HG03135 (cell line): ENCODE data around the gene ZNF892.
"Not testable (repeated sequence)": the region's sequence is repeated elsewhere in the genome, so short reads cannot be mapped to it uniquely, and the experiment has no call there.

Source experiments
- ATAC-seq: cut with Tn5 transposase; IDR thresholded peaks from one replicate; pipeline ENCODE4 v1.9.1; 2021; ENCODE audit warnings: mild to moderate bottlenecking, moderate library complexity; ENCODE audit not compliant: unreplicated experiment

Gene ZNF892

DNA sequence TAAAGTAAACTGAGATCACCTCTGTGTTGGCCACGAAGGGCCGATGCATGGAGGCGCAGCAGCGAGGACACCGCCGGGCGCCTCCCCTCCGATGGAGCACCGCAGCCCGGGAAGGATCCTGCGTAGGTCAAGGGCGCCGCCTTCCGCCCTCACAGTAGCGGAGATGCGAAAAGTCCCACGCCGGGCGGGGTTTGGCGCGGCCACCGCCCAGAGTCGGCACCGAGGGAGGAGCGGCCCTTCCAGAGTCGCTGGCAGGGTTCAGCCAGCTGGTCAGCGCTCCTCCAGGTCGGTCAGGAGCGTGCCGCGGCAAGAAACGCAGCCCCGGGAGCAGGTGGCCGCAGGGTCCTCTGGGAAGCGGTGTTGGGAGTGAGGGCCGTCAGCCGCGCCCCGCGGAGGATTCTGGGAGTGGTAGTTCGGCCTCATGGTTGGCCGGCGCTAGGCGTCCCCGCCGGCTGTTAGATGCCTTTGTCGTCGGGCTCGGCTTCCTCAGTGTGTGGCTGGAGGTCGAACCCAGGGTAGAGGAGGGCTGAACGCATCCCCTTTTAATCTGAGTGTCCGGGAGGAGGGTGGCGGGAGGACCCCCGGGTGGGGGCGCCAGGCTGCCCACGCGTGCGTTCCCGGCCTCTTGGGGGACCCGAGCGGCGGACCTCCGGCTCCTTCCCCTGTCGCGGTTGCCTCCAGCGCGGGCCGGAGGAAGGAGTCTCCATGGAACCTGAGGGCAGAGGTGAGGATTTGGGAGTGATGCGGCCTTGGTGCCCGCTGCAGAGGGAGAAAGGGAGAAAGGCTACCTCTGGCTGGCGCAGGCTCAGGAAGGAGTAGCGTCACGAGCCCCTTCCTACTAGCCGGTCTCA, at the start of gene ZNF892:
TSS of gene ZNF892 (plus strand) at position 411 of the 851 bp plus-strand sequence. CDS start at position 706, 295 bp downstream.
- ATAC-seq = peak; percentile 98

DNA sequence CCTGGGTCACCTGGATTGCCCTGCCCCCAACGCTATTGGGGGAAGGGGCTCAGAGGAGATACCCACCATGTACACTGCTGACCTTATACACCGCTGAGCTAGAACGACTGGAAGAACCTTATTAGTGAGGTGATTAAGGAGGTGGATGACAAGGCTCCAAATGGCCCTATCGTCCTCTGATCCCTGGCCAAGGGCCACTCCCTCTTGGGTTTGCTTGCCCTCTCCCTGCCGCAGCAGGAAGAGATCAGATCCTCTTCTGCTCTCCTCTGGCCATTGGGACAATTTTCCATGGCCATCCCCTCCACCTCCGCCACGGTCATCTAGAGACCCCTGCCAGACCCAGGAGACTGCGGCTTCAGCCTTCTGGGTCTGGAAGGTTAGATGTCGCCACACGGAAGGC, 48.9 kb upstream of the ZNF892 start:
- no peak for ATAC-seq

DNA sequence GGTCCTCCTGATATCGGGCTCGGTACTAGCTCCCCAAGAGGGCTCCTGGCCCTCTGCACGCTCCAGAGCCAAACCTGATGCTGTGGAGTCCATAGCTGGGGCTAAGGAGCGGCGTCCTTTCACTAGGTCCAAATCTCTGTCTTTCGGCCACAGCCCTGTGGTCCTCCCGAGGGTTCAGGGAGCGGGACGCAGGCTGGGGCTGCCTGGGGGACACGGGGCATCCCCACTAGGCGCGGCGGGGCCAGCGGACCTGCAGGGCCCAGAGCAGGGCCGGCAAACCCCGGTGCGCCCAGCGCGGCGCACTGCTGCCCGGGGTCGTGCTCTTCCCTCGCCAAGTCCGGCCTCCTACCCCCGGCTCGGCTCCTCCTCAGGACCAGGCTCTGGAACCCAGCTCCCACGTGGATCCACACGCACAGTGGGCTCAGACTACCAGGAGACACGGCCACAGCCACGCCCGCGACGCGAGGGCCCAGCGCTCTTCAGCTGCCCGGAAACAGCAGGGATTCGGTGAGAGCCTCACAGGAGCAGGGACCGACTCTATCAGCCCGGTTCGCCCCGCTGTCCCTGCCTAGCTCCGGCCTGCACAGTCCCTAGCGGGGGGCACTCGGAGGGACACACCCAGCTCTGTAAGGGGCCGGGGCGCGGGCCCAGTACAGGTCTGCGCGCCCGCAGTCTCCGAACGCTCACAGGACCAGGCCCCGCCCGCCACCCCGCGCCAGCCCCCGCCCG, 48.3 kb upstream of the ZNF892 start:
- peak; percentile 42 for ATAC-seq

DNA sequence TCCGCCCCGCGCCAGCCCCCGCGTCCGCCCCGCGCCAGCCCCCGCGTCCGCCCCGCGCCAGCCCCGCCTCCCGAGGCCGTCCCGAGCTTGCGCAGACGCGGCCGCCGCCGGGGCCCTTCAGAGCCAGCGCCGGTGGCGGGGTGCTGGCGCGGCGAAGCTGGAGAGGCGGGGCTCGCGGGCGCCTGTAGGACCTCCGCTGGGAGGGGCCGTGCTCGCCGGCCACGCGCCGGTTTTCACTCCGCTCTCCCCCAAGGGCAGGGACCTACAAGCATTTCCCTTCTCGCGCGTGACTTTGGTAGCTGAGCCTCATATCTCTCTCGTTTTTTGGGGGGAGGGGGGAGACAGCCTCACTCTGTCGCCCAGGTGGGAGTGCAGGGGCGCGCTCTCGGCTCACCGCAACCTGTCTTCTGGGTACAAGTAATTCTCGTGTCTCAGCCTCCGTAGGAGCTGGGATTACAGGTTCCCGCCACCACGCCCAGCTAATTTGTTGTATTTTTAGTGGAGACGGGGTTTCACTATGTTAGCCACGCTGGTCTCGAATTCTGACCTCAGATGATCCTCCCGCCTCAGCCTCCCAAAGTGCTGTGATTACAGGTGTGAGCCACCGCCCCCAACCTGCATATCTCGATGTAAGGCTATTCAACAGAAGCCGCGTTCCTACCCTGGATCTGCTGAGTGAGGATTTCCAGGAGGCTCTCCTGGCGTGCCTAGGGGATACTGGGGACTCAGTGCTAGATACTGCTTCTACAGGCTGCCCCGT, 47.5 kb upstream of the ZNF892 start, which contains the start of gene ZNF514:
TSS of gene ZNF514 (minus strand) at position 159 of the 760 bp plus-strand sequence. CDS start 6,595 bp downstream, outside the sequence.
- ATAC-seq = peak; percentile 82

DNA sequence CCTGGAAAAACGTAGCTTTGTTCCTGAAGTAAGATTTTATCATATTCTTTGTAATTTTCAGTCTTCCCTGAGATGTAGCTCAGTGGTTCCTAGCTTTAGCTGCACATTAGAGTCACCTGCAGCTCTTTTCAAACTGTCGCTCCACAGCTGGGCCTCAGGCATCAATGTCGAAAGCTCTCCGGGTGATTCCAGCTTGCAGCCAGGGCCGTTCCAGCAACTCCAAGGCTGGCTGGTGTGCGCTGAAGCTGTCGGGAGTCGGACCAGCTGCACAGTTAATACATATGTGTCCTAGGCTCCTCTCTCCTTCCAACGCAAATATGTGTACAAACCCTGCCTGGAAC, 42.3 kb upstream of the ZNF892 start:
- ATAC-seq = peak; percentile 18

DNA sequence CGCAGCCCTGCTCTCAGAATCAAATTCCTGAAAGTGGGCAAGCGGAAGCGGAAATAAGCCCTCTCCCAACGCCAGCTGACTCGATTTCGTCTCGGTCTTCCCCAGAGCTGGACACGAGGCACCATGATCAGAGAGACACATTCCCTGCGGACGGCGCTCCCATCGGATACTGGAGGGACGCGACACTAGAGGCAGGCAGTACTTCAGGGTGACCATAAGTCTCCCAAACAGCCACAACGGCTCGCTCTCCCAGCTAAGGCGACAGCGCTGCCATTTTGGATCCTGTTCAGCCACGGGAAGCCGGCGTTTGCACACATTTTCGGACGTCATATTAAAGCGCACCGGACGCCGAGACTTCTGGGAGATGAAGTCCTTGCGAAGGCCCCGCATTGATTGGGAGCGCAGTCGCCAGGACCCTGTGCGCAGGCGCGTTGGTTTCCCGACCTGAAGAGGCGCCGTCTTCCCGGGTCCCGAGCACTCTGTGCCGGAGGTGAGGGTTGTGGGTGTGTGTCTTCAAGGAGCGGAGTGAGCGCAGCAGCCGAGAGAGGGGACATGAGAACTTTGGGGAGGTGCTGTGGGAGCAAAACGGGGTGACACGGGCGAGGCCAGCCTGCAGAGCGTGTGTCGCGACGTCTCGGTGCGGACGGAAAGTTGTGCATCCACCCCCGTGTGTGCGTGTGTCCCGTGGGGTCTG, 41.8 kb upstream of the ZNF892 start, which contains the start of gene ZNF2:
TSS of gene ZNF2 (plus strand) at position 439 of the 694 bp plus-strand sequence. CDS start 10,418 bp downstream, outside the sequence.
- ATAC-seq = peak; percentile 93

GRCh38 chr2:95166065-95166763, 41.1 kb upstream of the ZNF892 start:
- no peak for ATAC-seq

GRCh38 chr2:95171902-95172301, 35.4 kb upstream of the ZNF892 start:
- ATAC-seq = no peak

DNA sequence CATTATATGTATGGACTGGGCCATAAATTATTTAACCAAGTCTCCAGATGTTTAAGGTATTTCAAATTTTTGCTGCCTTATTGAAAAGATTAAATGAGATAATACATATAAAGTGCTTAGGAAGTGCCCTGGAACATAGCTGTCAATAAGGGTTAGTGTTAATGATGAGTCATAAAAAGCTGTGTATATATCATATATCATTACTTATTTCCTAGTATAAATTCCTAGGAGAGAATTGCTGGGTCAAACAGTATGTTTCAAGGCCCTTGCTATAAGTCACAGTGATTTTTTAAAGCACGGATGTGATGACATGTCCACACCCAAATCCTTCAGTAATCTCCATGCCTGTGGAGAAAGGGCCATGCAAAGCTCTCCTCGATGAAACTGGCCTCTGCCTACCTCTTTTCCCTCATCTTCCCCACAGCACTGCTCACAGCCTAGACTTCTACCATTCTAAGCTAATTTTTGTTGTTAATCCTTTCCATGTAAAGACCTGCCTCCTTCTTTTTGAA, 33.2 kb upstream of the ZNF892 start:
- no peak for ATAC-seq

- no peak for ATAC-seq
Observed at GRCh38 chr2:95179451-95179850, 27.9 kb upstream of the ZNF892 start.

- ATAC-seq = no peak
Observed at GRCh38 chr2:95181774-95182173, 25.5 kb upstream of the ZNF892 start.

GRCh38 chr2:95185197-95185596, 22.1 kb upstream of the ZNF892 start:
- ATAC-seq = no peak

GRCh38 chr2:95185973-95186372, 21.3 kb upstream of the ZNF892 start:
- no peak for ATAC-seq

- not testable (repeated sequence) for ATAC-seq
Observed at GRCh38 chr2:95192956-95193355, 14.4 kb upstream of the ZNF892 start.

GRCh38 chr2:95203911-95204310, 3.4 kb upstream of the ZNF892 start:
- ATAC-seq = no peak

DNA sequence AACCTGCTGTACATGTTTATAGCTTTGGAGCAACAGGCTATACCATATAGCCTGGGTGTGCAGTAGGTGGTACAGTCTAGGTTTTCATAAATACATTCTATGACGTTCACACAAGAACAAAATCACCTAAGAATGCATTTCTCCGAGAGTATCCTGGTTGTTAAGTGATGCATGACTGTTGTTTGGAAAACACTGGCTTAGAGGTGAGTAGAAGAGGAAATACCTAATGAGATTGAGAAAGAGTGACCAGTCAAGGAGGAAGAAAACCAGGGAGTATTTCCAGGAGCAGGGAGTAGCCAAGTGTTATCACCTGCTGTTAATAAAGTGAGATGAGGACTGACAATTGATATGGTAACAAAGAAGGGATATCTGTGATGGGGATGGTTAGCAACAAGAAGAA, 2.9 kb upstream of the ZNF892 start:
- no peak for ATAC-seq

- no peak for ATAC-seq
Observed at GRCh38 chr2:95206096-95206495, 1.2 kb upstream of the ZNF892 start.

- no peak for ATAC-seq
Observed at GRCh38 chr2:95208106-95208505, 785 bp downstream of the ZNF892 start.

GRCh38 chr2:95215018-95215612, 7.8 kb downstream of the ZNF892 start:
- no peak for ATAC-seq
